Neural progenitor cell (in vitro differentiated cells): ENCODE measurements around the gene INPP5K.

Source experiments
- EZH2 ChIP-seq: fragments of 200-600 bp; sonication (generic); IDR thresholded peaks from 2 replicates; pipeline ENCODE4 v1.6.1; 2017; ENCODE audit warnings: antibody characterized with exemption, mild to moderate bottlenecking, moderate library complexity
- TF ChIP-seq, protein P1 (sequence below): fragments of 200-600 bp; sonication (generic); IDR thresholded peaks from 2 replicates; pipeline ENCODE4 v1.5.1; 2017; ENCODE audit warnings: antibody characterized with exemption, mild to moderate bottlenecking

DNA sequence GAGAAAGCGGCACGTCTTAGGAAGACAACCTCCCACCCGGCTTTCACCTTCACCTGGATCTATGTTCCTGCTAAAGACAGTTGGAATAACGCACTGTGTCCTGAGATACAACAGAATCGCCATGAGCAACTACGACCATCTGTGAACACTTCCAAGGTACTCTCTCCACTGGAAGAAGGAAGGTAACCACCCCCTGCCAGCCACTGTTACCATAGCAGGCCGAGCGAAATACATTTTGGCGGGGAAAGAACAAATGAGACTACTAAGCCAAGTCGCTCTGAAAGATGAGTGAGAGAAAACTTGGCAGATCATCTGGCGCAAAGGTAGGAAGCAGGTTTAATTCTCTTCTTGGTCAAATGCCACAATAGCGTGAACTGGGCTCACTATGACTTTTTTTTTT is 70.2 kb downstream of the INPP5K start:
- TF ChIP-seq, protein P1, sequence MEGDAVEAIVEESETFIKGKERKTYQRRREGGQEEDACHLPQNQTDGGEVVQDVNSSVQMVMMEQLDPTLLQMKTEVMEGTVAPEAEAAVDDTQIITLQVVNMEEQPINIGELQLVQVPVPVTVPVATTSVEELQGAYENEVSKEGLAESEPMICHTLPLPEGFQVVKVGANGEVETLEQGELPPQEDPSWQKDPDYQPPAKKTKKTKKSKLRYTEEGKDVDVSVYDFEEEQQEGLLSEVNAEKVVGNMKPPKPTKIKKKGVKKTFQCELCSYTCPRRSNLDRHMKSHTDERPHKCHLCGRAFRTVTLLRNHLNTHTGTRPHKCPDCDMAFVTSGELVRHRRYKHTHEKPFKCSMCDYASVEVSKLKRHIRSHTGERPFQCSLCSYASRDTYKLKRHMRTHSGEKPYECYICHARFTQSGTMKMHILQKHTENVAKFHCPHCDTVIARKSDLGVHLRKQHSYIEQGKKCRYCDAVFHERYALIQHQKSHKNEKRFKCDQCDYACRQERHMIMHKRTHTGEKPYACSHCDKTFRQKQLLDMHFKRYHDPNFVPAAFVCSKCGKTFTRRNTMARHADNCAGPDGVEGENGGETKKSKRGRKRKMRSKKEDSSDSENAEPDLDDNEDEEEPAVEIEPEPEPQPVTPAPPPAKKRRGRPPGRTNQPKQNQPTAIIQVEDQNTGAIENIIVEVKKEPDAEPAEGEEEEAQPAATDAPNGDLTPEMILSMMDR = no peak
- no peak for TF ChIP-seq EZH2
